CD4-positive, alpha-beta T cell treated with Interleukin-2 at 100 ng/mL for 4 hours (primary cell): ENCODE data around the gene CELSR1.

Source experiments
- DNase-seq: peaks from one replicate; pipeline ENCODE4 v3.0.0-alpha.2; 2020; ENCODE audit warnings: low spot score

CELSR1 gene

DNA sequence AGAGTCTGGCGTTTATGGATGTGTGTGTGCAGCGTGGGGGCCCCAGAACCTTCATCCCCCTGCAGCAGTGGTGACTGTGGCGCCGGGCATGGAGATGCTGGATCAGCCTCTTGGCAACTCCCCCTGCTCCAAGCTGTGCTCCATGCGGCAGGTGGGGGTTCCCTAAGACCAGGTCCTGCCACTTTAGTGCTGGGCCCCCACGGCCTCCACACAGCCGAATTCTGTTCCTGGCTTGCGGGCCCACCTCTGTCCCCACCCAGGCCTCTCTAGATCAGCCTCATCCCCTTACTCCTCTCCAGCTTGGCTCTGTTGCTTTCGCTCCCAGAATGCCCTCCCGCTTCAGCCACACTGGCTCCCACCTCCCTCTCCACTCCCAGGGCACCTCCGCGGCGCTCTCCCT lies 142.3 kb downstream of the CELSR1 start:
- no peak for DNase-seq

DNA sequence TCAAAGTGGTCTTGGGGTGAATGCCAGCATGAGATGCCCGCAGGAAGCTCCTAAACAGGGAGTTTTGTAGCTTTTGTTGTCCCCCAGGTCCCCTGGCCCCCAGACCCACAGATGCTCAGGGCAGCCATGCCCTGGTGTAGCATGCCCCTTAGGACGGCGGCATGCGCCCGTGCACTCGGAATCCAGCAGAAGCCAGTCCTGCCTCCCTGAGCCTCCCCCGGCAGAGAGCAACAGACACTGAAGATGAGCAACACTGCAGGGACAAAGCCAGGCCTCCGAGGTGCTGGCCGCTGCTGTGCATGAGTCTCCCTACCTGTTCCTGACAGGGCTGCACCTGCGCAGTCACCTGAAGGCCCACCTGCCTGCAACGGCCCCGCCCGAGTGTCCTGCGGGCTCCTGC lies 142.8 kb downstream of the CELSR1 start:
- DNase-seq: no peak

DNA sequence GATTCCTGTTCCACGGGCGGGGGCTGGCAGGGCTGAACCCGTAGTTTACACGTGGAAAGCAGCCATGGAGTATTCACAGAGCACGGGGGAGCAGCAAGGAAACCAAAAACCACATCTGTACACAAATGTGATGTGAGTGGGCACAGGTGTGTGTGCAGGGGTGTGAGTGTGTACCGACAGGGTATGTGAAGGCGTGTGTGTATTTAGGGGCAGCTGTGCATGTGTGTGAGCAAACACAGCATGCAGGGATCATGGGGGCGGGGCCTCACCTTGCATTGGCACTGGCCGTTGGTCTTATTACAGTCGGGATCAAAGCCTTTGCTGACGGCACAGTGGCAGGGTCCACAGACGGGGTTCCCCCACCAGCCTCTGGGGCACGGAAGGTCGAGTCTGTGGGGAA lies 143.5 kb downstream of the CELSR1 start:
- DNase-seq: no peak

DNA sequence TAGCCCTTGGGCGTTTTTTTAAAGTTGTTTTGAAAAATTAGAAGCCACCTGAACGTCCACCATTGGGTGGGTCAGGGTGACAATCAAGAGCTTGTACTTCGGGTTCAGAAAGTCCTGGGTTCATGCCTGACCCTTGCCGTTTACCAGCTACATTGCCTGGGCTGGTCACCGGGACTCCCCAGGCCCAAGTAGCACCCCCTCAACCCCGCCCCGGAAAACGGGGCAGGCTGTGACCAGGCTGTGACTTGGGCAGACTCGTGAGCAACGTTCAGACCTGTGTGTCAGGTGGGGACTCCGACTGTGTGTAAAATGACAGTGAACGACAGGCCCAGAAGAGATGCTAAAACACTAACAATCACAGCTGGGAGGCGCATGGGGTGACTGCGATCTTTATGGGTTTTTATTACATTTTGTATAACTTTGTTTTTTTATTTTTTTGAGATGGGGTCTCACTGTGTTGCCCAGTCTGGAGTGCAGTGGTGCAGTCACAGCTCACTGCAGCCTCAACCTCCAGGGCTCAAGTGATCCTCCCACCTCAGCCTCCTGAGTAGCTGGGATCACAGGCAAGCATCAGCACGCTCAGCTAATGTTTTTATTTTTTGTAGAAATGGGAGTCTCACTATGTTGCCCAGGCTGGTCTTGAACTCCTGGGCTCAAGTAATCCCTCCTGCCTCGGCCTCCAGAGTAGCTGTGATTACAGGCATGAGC lies 145.1 kb downstream of the CELSR1 start:
- DNase-seq: no peak

DNA sequence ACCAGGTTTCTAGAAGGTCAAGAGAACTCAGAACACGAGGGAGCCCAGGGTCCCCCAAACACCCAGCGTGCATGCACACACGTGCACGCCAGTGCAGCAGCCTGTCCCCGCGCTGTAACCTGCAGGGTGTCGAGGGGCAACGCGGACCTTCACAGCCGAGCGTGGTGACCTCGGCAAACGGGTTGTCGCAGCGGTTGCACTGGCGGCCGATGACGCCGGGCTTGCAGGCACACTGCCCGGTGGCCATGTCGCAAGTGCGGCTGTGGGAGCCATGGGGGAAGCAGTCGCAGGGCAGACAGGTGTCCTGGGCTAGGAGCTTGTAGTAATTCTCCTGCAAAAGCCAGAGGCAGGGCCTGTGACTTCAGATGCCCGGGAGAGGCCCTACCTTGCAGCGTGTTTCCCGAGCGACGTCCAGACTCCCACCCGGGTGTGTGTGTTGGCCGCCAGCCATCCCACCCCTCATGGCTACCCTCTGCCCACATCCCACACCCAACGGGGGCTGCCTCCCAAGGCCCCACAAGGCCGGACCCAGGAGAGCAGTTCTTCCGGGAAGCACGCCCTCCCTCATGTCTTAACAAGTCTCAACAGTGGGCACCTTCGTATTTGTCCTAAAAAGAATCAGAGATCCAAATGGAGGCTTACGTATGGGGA lies 145.8 kb downstream of the CELSR1 start:
- no peak for DNase-seq

DNA sequence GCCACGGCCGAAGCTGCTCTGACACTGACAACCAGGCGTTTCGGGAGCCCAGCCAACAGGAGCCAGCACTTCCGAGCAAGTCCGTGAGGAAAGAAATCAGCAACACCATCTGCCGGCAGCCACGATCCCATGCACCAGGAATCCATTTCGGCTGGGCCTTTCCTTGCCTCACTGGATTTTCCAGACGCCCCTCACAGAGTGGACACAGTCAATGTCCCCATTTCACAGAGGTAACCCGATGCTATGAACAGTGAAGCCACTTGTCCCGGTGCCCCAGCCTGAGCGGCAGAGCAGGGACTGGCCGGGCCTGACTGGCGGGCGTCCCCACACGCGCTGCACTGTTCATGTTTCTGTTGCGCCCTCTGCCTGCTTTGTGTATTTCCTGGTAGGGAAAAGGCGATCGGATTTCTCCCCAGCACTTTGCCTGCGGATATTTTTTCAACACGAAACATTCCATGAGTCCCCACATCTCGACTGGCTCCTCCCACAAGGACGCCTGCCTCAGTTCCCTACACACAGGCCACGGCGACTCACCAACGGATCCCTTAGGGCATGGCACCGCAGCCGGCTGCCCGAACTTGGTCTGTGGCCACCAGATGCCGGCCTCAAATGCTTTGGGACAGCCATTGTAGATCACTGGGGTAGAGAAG lies 146.6 kb downstream of the CELSR1 start:
- no peak for DNase-seq

DNA sequence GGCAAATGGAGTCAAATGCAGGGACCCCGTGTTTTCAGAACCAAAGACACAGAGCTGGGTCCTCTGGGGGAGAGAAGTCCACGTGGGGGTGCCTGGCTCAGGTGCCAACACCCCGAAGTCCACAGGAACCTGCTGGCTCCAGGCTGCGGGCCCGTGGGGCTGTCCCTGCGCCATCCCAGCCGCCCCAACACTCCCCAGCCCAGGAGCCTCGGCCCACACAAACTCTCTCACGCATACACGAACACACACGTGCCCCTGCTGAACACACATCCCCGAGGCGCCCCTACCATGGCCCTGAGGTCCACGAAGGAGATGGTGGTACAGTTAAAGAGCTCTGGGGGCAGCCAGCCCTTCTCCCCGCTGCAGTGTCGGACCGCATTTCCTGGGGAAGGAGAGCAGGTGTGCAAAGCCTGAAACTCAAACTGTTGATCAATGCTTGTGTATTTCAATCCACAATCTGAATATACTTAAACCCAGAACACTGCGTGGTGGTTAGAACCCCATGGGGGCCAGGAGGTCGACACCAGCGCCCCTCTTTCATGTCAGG lies 147.2 kb downstream of the CELSR1 start:
- no peak for DNase-seq

DNA sequence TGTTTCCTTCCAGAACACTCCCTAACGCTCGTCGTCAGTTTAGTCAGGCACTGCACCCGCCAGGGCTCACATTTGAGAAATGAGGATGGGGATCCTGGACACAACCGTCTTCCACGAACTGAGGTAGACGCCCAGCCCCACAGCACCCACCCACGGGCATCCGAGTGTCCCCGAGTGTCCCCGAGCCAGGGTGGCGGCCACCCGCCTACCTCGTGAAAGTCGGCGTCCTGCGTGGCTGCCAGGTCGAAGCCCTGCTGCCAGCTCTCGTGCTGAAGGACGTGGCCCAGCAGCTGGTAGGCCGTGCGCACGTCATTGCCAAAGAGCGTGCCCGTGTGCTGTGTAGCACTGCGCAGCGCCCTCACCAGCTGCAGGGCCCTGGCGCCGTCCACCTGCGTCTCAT lies 148.3 kb downstream of the CELSR1 start:
- DNase-seq: no peak

DNA sequence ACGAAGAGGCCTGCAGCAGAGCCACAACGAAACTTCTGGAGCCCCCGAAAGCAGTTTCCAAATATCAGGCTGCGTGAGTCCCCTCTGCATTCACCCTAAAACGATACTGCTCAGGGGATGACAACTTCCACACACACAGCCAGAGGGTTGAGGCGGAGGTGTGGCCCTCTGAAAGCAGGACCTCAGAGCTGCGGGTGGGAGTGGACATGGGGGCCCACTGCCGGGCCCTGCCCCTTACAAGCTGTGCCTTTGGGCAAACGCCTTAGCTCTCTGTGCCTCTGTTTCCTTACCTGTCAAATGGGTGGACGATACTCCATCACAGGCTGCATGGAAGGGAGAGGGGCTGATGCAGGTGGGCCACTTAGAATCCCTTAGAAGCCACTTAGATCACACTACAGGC lies 148.8 kb downstream of the CELSR1 start:
- no peak for DNase-seq

DNA sequence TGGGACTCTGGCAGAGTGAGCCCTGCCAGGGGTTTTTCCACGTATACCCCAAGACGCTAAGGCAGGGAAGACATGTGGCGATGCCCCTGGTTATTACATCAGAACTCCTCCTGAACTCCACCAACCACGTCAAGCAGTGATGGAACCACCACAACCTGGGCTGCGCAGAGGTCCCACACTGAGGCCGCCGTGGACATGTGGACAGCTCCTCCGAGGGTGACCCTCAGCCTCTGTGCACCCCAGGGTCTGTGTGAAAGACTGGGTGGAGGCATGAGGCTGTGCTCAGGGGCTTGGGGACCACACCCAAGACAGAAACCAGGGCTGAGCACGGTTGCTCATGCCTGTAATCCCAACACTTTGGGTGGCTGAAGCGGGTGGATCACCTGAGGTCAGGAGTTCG lies 149.7 kb downstream of the CELSR1 start:
- no peak for DNase-seq

DNA sequence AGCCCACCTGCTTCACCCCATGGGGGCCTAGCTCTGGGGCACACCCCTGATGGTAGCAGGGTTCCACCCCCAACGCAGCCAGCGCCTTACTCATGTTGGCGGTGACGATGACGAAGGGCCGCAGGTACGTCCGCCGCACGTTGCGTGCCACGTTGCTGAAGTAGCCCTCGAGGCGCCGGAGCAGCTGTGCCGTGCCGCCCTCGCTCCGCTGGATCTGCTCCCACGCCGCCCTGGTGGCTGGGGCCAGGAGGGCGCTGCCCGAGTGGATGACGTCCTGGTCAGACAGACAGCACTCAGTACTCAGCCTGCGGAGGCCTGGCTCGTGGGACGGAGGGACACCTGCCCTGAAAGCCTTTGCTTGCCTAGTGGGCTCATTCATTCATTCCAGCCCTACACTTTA lies 151.1 kb downstream of the CELSR1 start:
- no peak for DNase-seq

DNA sequence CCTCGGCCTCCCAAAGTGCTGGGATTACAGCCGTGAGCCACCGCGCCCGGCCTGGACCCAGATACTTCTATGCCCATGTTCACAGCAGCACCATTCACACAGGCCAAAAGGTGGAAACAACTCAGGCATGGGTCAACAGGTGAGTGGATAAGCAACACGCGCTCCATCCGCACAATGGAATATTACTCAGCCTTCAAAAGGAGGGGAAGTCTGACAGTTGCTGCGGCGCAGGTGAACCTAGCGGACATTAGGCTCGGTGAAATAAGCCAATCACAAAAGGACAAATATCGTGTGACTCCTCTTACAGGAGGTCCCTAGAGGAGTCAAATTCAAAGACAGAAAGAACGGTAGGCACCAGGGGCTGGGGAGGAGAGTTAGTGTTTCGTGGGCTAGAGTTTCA lies 154.9 kb downstream of the CELSR1 start:
- DNase-seq: no peak

DNA sequence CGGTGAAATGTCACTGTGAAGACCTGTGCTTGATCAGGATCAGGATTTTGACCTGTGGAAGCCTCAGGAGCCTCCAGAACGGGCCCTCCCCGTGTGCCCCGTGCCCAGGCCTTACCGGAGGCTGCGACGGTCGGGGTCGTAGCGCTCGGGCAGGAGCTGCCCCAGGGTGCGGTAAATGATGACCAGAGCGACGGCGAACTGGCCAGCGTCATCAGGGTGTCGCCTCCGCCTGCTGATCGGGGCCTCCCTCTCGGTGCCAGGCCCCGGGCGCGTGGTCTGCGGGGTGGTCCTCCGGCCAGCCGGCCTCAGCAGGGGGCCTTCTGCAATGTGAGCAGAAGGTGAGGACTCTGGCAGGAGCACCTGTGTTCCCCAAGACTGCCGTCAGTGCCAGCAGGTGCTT lies 155.7 kb downstream of the CELSR1 start:
- DNase-seq: no peak

DNA sequence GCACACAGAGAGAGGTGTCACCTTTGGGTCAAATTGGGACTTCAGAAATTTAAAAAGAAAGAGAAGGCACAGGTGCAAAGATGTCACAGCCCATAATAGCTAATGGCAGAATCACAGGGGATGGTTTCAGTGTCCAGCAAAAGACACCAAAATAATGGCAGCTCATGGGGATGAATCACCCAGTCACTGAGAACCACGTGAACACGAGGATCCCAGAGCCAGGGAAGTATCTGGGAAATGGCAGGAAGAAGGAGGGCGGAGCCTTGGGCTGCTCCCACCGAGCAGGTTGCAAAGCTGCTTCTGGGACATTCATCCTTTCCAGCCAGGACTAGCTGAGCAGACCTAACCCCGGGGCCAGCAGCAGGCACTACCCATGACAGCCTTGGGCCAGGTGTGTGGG lies 156.3 kb downstream of the CELSR1 start:
- DNase-seq: no peak

DNA sequence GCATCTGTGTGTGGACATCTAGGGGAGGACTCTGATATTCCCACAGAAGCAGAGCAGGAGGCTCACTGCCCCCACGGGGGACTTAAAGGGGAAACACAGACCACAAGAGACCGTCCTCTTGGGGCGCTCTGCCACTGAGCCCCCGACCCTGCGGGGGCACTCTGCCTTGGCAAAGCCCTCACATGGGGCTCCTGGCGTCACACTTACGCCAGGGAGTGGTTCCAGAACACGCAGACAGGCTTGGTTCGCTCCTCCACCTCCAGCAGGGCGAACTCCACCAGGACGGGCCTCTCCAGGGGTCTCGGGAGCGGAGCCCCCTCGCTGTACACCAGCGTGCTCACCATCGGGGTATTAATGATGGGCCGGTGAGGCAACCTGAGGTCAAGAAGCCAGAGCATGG lies 156.8 kb downstream of the CELSR1 start:
- DNase-seq: no peak

DNA sequence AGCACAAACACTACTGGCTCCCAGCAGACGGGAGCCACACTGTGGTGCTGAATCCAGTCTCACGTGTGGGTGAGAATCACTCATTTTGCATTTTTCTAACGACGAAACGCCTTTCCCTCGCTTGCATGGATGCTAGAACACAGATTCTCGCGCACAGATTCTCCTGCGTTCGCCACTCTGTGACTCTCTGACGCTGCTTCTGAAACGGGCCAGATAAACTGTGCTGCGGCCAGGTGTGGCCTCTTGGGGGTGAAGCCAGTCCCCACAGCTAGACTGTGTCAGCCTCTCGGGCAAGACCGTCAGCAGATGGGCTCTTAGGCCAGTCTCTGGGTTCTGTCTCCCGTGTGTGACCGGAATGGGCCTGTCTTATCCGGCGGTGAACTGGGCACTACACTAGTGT lies 157.4 kb downstream of the CELSR1 start:
- no peak for DNase-seq

DNA sequence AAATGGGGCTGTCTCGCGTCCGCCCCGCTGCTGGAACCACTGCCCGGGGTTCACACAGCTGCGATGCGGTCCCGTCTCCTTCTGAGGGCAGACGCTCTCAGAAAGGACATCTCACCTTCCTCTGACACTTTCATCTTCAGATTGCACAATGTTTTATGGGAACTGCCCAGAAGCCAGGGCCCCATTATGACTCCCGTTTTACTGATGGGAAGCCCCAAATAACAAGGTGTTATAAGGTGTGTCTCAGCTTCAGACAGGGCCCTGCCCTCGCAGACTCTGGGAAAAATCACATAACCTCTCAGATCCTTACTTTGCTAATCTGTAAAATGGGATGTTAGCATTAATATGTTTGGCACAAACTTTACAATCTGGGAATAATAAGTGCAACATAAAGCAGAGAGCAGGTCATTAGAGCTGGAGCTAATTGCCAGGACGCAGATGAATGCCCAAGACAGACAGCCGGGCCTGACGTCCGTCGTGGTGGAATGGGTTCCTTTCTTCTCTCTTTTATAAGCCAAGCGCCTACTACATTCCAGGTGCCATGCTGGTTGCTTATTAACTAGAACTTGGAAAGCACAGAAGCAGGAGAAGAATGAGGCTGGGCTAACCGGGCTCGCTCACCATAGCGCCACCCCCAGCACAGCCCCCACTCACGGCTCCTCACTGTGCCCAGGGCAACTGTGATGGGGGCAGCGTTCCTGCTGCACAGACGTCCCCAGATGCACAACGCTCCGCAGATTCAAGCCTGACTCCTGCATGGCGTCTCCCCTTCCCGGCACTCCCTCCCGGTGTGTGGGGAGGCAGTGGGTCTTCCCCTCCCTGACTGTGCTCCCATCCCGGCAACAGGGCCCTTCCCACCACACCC lies 158.1 kb downstream of the CELSR1 start:
- no peak for DNase-seq

DNA sequence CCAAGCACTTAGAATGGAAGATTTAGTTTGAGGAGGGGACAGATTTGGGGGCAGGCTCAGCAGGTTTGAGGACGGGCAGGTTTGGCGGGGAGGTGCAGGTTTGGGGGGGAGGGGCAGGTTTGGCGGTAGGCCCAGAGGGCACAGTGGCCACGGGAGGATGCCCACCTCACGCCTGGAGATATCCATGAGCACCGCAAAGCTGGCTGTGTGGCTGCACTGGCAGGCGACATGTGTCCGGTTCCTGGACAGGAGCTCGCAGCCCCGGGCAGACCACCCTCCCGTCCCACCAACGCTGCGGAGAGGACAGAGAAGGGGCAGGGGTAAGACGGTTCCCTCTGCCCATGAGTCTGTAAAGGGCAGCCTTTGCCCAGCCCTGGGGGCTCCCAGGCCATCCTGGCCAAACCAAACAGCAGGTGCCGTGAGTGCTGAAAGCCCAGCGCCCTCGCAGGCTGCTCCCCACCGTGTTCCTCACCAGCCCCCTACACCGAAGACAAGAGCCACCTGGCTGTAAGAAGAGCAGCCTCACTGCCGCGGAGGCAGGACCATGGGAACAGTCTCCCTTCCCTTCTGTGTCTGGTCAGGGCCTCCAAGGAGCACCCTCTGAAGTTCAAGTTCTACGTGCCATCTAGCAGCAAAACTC lies 158.9 kb downstream of the CELSR1 start:
- DNase-seq: no peak

DNA sequence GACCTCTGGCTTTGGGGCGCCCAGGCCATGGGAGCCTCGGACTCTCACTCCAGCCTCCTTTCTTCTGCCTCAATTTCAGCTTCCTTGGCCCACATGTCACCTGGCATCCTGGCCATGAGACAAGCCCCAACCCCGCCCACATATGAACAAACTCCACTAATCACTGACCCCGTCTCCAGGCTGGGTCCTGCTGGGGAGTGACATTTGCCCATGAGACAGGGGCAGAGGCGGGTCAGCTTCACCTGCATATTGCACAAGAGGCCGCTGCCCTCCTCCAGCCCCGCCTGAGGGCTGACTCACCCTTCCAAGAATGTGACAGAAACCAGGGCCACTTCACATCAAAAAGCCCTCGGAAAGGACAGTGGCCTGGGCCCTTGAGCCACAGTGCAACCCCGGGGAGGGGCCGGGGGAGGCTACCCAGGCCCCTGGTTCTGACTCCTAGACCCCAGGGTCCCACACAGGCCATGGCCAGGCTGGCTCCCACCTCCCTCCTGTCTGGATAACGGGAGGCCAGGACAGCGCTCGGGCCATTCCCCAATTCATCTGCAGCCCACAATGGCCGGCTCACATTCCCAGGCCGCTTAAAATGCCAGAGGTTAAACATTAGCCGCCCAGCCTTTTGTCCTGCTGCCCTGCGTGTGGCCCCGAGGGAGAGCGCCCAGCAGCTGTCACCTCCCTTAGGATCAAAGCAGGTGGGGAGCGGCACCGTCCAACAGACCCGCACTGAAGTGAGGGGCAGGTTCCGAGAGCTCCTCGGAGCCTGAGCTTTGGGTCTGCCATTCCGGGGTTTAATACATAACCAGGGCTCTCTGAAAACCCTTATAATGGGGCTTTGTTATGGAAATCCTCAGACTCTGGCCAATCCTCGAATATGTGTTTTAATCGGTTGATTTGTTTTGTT lies 159.6 kb downstream of the CELSR1 start:
- no peak for DNase-seq

DNA sequence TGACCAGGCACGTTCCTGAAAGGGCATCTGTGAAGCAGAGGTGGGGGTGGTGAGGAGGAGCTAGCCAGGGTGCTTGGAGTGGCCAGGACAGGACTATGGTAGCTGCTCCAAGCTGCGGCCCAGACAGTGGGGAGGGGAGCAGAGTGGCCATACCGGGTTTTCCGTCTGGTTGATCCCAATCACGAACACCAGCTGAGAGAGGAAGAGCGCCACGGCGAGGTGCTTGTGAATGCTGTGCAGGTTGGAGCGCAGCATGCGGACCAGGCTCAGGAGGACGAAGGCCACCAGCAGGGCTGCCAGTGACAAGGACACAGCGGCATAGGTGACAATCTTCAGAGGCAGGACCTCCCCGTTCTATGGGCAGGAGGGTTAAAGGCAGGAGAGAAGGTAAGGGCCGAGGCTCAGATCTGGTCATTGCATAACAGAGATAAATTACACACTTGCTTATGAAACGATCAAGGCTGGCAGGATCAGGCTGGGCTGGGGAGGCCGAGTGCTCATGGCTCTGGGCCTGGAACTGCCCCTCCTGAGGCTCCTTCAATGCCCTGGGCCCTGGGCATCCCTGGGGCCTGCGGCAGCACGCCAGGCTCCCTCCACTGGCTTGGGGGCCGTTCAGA lies 160.4 kb downstream of the CELSR1 start:
- DNase-seq: no peak
